HG03469 (cell line): ENCODE results near the gene APBA2.
"Not testable (repeated sequence)": the region's sequence is repeated elsewhere in the genome, so short reads cannot be mapped to it uniquely, and the experiment has no call there.

ENCODE experiments used
- ATAC-seq: cut with Tn5 transposase; IDR thresholded peaks from one replicate; pipeline ENCODE4 v1.9.1; 2021; ENCODE audit warnings: mild to moderate bottlenecking, moderate library complexity, moderate number of reproducible peaks; ENCODE audit not compliant: unreplicated experiment

The APBA2 gene

DNA sequence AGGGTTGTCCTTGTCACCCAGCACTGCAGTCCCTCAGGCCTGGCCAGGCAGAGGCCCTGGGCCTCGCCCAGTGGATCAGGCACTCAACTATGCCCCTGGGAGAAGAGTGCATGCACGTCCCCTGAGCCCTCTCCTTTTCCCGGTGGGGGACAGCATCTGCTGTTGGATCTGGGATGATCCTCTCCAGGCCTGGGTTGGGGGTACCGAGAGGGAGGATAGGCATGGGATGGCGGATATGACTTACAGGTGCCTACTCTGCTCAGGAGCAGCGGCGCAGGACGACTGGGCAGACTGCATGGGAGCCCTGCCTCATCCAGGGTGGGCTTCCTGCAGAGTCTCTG, 9.0 kb upstream of the APBA2 start:
- no peak for ATAC-seq

- no peak for ATAC-seq
Measured at GRCh38 chr15:28878209-28878608, 7.6 kb upstream of the APBA2 start.

DNA sequence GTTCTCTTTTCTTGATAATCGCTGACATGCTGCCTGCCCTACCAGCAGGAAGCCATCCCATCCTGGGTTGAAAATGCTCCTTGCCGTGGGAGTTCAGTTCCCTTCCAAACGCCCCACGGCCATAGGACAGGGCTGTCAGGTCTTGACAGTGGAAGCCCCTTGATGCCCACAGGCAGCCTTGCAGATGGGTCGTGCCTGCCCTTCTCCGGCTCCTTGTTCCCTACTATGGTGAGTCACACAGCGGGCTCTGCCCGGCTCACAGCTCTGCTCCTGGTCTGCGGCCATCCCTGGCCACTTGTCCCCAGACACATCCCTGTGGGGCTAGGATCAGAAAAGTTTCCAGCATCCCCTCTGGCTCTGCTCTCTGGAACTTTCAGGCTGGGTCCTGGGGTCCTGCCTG, 6.2 kb upstream of the APBA2 start:
- ATAC-seq: no peak

- no peak for ATAC-seq
Measured at GRCh38 chr15:28880680-28881079, 5.1 kb upstream of the APBA2 start.

DNA sequence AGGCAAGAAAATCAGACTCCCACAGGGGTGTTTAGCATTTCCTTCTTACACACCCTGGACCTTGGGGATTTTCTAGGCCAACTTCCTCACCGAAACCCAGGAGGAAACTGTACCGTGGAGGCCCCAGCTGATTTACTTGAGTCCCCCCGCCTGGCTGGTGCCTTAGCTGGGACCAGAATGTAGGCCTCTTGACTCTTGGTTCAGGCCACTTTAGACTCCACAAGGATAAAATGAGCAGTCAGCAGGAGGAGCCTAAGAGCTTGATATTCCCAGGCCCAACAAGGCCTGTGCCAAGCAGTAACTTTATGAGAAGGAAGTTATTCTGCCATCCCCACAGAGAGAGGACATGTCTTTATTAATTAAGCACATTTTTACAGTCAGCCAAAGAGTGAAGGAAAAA, 4.6 kb upstream of the APBA2 start:
- ATAC-seq: no peak

DNA sequence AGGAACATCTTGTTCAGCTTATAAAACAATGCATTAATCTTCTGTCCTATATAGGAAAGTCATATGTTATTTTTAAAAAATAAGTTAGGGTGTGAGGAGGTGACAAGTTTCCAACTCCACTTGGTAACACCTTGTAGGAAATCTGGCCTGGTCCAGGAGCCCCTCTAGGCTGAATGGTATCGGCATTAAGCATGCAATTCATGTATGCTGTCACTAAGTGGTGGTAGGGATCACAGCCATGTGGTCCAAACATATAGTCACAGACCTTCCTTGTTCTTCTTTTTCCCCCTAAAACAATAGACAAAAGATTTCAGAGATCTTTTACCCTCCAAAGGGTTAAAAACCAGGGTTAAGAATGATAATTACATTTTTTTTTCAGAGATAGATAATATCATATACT, 4.2 kb upstream of the APBA2 start:
- no peak for ATAC-seq

- ATAC-seq: no peak
Measured at GRCh38 chr15:28884151-28884940, 1.4 kb upstream of the APBA2 start.

DNA sequence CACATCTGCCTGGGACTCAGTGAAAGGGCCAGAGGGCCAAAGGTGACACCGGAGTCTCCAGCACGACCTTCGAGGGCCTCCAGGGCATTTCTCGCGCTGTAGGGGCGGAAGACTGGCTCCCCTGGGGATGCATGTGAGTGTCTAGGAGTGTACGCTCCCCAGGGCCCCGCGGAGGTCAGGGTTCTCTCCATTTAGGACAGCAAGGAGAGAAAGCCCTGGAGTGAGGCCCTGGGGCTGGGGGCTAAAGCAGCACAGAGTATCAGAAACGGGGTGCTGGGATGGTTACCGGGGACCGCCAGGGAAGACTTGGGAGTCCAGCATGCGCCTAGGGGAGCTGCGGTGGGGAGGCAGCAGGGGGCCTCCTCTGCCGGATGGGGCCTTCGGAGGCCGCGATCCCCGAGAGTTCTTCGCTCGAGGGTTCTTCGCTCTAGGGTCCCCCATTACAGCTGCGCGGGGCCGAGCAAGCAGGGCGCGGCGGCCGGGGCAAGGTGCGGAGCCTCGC, 595 bp upstream of the APBA2 start:
- ATAC-seq: no peak

DNA sequence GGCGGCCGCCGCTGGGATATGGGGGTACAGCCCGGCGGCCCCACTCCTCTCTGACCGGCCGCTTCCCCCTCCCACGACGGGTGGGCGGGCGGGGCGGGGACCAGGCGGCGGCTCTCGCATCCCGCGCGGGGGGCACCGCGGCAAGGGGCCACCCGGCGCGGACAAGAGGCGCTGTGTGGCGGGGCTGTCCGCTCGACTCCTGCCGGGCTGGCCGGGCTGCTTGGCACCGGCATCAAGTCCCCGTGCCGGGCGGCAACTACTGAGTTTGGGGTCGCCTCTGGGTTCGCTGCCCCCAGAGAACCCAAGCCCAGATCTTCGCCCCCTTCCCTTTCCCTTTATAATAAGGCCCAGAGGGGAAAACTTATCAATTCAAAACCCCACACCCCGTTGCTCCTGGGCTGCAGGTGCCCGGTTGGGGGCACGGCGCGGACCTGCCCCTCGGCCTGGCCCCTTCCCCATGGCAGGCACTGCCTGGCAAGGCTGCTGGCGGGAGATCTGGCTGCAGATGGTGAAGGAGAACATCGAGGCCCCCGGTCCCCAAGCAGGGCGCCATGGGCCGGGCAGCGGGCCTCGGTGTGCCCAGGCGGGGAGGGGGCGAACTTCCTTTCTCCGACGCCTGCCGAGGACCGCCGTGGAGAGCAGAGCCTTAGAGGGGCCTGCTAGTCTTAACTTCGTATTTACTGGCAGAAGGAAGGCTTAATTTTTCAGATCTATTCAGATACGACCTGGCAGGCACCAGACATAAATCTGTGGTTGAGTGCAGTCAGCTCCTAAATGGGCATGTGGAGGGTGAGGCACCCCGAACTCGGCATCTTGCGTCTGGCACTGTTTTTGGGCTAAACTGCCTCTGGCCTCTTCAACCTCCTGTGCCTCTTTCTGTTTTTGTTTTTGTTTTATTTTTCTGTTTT, 911 bp downstream of the APBA2 start:
- no peak for ATAC-seq

DNA sequence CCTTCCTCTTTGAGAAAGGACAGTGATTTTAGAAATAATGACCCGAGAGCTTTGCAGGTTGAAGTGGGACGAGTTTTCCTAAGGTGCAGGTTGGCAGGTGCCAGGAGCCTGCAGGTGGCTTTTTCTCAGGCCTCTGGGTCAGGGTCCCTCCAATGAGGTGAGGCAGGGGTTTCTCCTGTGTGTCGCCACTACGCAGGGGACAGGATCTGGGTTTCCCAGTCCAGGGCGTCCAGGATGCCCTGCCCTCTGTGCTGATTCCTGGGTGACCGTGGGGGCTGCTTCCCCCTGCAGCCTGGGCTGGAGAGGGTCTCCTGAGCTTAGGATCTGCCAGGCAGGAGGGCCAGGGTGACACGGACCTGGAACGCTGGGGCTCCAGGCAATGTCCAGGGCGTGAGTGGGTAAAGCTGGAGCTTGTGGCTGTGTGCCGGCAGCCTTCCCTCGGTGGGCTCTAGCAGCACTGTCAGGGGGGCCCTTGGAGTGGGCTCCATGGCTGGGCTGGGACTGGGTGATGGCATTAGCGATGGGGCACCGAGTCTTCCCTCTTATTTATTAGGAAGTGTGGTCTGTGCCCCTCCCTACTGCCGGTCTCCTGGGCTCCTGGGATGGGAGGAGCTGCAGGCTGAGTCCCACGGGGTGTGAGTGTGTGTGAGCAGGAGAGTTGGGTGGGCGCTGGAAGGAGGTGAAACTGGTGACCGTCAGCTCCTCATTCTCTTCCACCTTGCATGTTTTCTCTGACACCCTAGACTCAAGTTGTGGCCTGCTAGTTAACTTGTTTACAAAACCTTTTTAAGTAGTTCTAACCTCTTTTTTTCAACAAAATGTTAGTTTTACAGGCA, 1.8 kb downstream of the APBA2 start:
- ATAC-seq: no peak

DNA sequence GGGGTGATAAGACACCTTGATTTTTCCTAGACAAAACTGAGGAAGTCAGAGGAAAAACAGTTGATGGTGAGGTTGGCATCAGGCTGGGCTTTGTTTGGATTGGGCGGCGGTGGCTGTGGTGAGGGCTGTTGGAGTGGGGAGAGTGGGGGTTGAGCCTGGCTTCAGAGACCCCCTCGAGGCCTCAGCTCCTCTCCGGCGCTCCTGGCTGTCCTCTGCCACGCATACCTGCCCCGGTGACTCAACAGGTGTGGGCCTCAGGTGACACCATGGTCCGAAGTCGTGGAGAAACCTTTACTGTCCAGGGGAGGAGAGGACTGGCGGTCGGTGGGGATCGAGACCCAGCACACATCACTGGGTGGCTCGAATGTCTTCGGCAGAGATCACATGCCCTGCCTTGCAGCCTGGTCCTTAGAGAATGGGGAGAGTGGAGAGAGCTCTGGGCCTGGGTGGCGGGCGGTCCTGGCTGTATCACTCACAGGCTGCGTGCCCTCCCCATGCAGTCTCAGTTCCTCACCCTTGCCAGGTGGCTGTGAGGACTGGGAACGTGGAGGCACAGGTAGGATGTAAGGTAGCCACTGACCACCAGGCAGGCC, 2.6 kb downstream of the APBA2 start:
- no peak for ATAC-seq

- no peak for ATAC-seq
Measured at GRCh38 chr15:28888900-28889299, 3.1 kb downstream of the APBA2 start.

- no peak for ATAC-seq
Measured at GRCh38 chr15:28889346-28889745, 3.6 kb downstream of the APBA2 start.

DNA sequence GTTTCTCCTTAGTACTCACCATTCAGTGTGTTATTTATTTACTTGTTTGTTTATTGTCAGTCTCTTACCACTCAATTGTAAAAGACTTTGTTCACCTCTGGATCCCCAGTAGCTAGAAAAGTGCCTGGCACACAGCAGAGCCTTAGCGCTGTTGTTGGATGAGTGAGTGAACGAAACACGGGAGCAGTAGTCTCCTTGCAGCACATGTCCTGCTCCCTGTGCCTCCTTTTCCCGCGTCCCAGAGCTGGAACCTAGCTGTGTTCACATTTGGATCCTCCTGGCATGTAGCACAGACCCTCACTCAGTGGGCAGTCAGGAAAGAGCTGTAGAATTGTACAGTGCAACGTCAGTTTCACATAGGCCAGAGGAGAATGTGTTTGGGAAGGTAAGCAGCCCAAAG, 4.1 kb downstream of the APBA2 start:
- ATAC-seq: not testable (repeated sequence)

- not testable (repeated sequence) for ATAC-seq
Measured at GRCh38 chr15:28890291-28890690, 4.5 kb downstream of the APBA2 start.

GRCh38 chr15:28890711-28891495, 5.1 kb downstream of the APBA2 start:
- no peak for ATAC-seq

DNA sequence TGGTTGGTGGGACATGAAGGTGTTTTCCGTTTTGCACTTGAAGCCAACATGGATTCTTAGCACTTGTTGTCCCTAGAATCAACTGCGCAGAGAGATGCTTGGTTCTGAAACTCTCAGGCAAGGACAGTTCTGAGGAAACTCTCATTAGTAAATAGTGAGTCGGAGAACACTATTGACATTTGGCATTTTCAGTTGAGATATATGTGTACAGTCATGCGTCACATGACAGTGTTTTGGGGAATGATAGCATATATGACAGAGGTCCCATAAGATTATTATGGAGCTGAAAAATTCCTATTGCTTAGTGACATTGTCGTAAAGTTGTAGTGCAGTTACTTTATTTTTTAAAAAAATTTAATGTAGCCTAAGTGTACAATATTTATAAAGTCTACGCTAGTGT, 5.8 kb downstream of the APBA2 start:
- no peak for ATAC-seq

GRCh38 chr15:28892789-28893610, 7.2 kb downstream of the APBA2 start:
- ATAC-seq: no peak

- no peak for ATAC-seq
Measured at GRCh38 chr15:28894631-28895030, 8.9 kb downstream of the APBA2 start.
